Aorta (tissue), 5 donors: Measurements from ENCODE around the gene IL18. TPM values are rescaled to one million over a fixed set of nuclear protein-coding genes. Genes with fewer than 3 reads are reported as not detected.
"Not testable (repeated sequence)": the region's sequence is repeated elsewhere in the genome, so short reads cannot be mapped to it uniquely, and the experiment has no call there.

Experiments used
- ATAC-seq: fragments of 200-7000 bp; cut with Tn5 transposase; one replicate; pipeline ENCODE4 v1.9.1; 2022; ENCODE audit warnings: moderate library complexity; ENCODE audit not compliant: low FRiP score
- DNase-seq, 2 donors: peaks; one replicate each; pipeline ENCODE4 v3.0.0-alpha.2; 2020
- H3K27ac ChIP-seq, 2 donors: one replicate each; pipeline ENCODE4 v1.5.1; 2013; ENCODE audit warnings: low read length in 2 of 2, mild to moderate bottlenecking in 2 of 2, moderate library complexity in 2 of 2, control low read depth in 1 of 2, inconsistent platforms in 1 of 2, low read depth in 1 of 2
- H3K27me3 ChIP-seq, 2 donors: one replicate each; pipeline ENCODE4 v1.6.1; 2013; ENCODE audit warnings: control low read depth in 1 of 2, low read length in 1 of 2, mild to moderate bottlenecking in 1 of 2, moderate library complexity in 1 of 2; ENCODE audit not compliant: insufficient read depth in 2 of 2, control insufficient read depth in 1 of 2
- H3K36me3 ChIP-seq, 2 donors: one replicate each; pipeline ENCODE4 v1.6.1; 2013; ENCODE audit warnings: control low read depth in 1 of 2, low read length in 1 of 2, mild to moderate bottlenecking in 1 of 2; ENCODE audit not compliant: insufficient read depth in 2 of 2, control insufficient read depth in 1 of 2
- H3K4me1 ChIP-seq, 2 donors: one replicate each; pipeline ENCODE4 v1.6.1; 2013; ENCODE audit warnings: low read length in 2 of 2, control low read depth in 1 of 2, mild to moderate bottlenecking in 1 of 2, moderate library complexity in 1 of 2; ENCODE audit not compliant: insufficient read depth in 2 of 2, control insufficient read depth in 1 of 2
- H3K4me3 ChIP-seq, 2 donors: one replicate each; pipeline ENCODE4 v1.5.1; 2013; ENCODE audit warnings: low read length in 2 of 2, control low read depth in 1 of 2, mild to moderate bottlenecking in 1 of 2
- H3K9me3 ChIP-seq: one replicate; pipeline ENCODE4 v1.6.1; 2013; ENCODE audit warnings: mild to moderate bottlenecking, low read length; ENCODE audit not compliant: control insufficient read depth
- WGBS, 2 donors: extraction: QIAGEN DNeasy Blood & Tissue Kit; methylation state at CpG; one replicate each; pipeline ENCODE4 v1.1.7; 2013; 5-methylcytosine and 5-hydroxymethylcytosine counted together
- intact Hi-C, 2 donors: fragments of 100-400 bp; cut with DNase I; formaldehyde crosslinking; loops; one replicate each; pipeline versions ENCODE4 v1.14.2 to v1.15.0; 2022
- polyA plus RNA-seq, 2 donors: library from polyadenylated mRNA; stranded (reverse); fragments of 200-250 nt; gene quantifications; one replicate each; pipeline ENCODE4 v1.2.3, GENCODE V29; 2013
- total RNA-seq, 2 donors: library from RNA; stranded (reverse); fragmentation: NEBNext Ultra II Directional; extraction: Animal tissue kit (Norgen Biotek cat#: 25700); gene quantifications; one replicate each; pipeline ENCODE4 v1.2.1, GENCODE V29; 2021
- donor health status: healthy with polysubstance abuse.
- donor health status: Bipolar disorder and iron deficiency.
- donor health status: DM: no; HTN: no; CAD: no.
- donor health status: DM: no; HTN: no; CAD: no.
- donor health status: DM: yes; HTN: yes; CAD: no.

Gene IL18
- total and polyA plus RNA-seq, 4 donors, result 4.1 to 29.8 (median 14.1) TPM

- no peaks in the 10 kb centered on the region for H3K4me1 ChIP-seq
- 88 to 90% methylated on average over 11 of the region's 11 CpGs for WGBS, 2 donors
- peaks cover 0 to 2% of the 10 kb centered on the region in 2 donors for H3K36me3 ChIP-seq
- H3K27me3 ChIP-seq, result no peaks in the 10 kb centered on the region
- ATAC-seq (peak; percentile 7), DNase-seq (no peak)
- no peak overlapping the region for H3K4me3 ChIP-seq
- H3K9me3 ChIP-seq, result no peaks in the 10 kb centered on the region
- H3K27ac ChIP-seq, result no peak overlapping the region
- intact Hi-C loops, result no loop called here
These were observed 66.0 kb downstream of the IL18 start for GRCh38 chr11:112097734-112098528.

- intact Hi-C loops, result no loop called here
- DNase-seq (no peak), ATAC-seq (no peak)
- peaks cover 0 to 4% of the 10 kb centered on the region in 2 donors for H3K36me3 ChIP-seq
- H3K4me1 ChIP-seq, result no peaks in the 10 kb centered on the region
- H3K27ac ChIP-seq, result no peak overlapping the region
- H3K27me3 ChIP-seq, result no peaks in the 10 kb centered on the region
- no peak overlapping the region for H3K4me3 ChIP-seq
- no peaks in the 10 kb centered on the region for H3K9me3 ChIP-seq
These were observed 67.7 kb downstream of the IL18 start for GRCh38 chr11:112096194-112096593.

- H3K9me3 ChIP-seq, H3K4me1 ChIP-seq, H3K27me3 ChIP-seq, intact Hi-C loops, H3K4me3 ChIP-seq, H3K36me3 ChIP-seq, H3K27ac ChIP-seq, DNase-seq, ATAC-seq: not testable (repeated sequence)
- WGBS, 2 donors, result 96% methylated on average over 2 of the region's 2 CpGs
These were observed 68.6 kb downstream of the IL18 start for GRCh38 chr11:112095302-112095701.

Other genes starting within 250 kb of the IL18 start
- 1 to 10 TPM; 2.7 to 5.2 TPM for gene C11orf52, start 245.2 kb downstream of the IL18 start, total RNA-seq
- gene C11orf52, start 245.2 kb downstream of the IL18 start, polyA plus RNA-seq, result 1 to 10 TPM; 5.3 to 5.6 TPM
- gene DIXDC1, start 226.8 kb downstream of the IL18 start, total RNA-seq, result 10 to 100 TPM; 54.4 to 61.8 TPM
- gene DIXDC1, start 226.8 kb downstream of the IL18 start, polyA plus RNA-seq, result 10 to 100 TPM; 29.8 to 33.0 TPM
- 10 to 100 TPM; 20.7 to 20.8 TPM for gene DLAT, start 138.7 kb downstream of the IL18 start, total RNA-seq
- 10 to 100 TPM; 11.9 to 12.8 TPM for gene DLAT, start 138.7 kb downstream of the IL18 start, polyA plus RNA-seq
- 1 to 10 TPM in 1 of 2 donors, under 1 TPM in 1; 0.49 to 1.4 TPM for gene PIH1D2, start 90.1 kb downstream of the IL18 start, total RNA-seq
- gene PIH1D2, start 90.1 kb downstream of the IL18 start, polyA plus RNA-seq, result 10 to 100 TPM in 1 of 2 donors, 1 to 10 TPM in 1; 1.0 to 10.3 TPM
- gene NKAPD1, start 89.8 kb downstream of the IL18 start, total RNA-seq, result 10 to 100 TPM; 14.7 to 16.3 TPM
- gene NKAPD1, start 89.8 kb downstream of the IL18 start, polyA plus RNA-seq, result 10 to 100 TPM; 14.4 to 19.7 TPM
- gene TIMM8B, start 77.3 kb downstream of the IL18 start, total RNA-seq, result 10 to 100 TPM; 30.4 to 31.9 TPM
- 100 to 1,000 TPM in 1 of 2 donors, 10 to 100 TPM in 1; 45.4 to 131 TPM for gene TIMM8B, start 77.3 kb downstream of the IL18 start, polyA plus RNA-seq
- gene SDHD, start 77.2 kb downstream of the IL18 start, total RNA-seq, result 10 to 100 TPM; 58.4 to 65.2 TPM
- gene SDHD, start 77.2 kb downstream of the IL18 start, polyA plus RNA-seq, result 100 to 1,000 TPM in 1 of 2 donors, 10 to 100 TPM in 1; 96.3 to 157 TPM
- under 1 TPM; 0.57 to 0.97 TPM for gene TEX12, start 3.3 kb upstream of the IL18 start, total RNA-seq
- gene TEX12, start 3.3 kb upstream of the IL18 start, polyA plus RNA-seq, result not detected
- 1 to 10 TPM; 6.1 to 9.1 TPM for gene BCO2, start 11.4 kb upstream of the IL18 start, total RNA-seq
- 10 to 100 TPM in 1 of 2 donors, 1 to 10 TPM in 1; 1.1 to 13.0 TPM for gene BCO2, start 11.4 kb upstream of the IL18 start, polyA plus RNA-seq
- 10 to 100 TPM; 36.5 to 48.3 TPM for gene PTS, start 62.3 kb upstream of the IL18 start, total RNA-seq
- gene PTS, start 62.3 kb upstream of the IL18 start, polyA plus RNA-seq, result 10 to 100 TPM; 42.0 to 61.2 TPM
- gene PLET1, start 96.8 kb upstream of the IL18 start, total RNA-seq, result not detected
- not detected for gene PLET1, start 96.8 kb upstream of the IL18 start, polyA plus RNA-seq